IMR-90 (cell line): ENCODE measurements around the gene NEURL1B. TPM values are rescaled to one million over a fixed set of nuclear protein-coding genes. Genes with fewer than 3 reads are reported as not detected.
A peak's percentile ranks its signal among the peaks of the same experiment; 100 is the strongest.

Experiments used
- ATAC-seq: fragments of 200-7000 bp; cut with Tn5 transposase; 2 replicates; pipeline ENCODE4 v1.9.1; 2020; ENCODE audit warnings: low read depth, mild to moderate bottlenecking, moderate library complexity
- BruUV-seq: library from RNA; stranded (reverse); fragments of 400-500 nt; replicated peaks from 2 replicates; lab custom pipeline; 2021; lab: Mats Ljungman, UMichigan
- CTCF ChIA-PET: fragments of 300-600 bp; formaldehyde crosslinking; extraction: SDS; loops from one replicate; lab custom pipeline; 2021; ENCODE audit warnings: antibody characterized with exemption; lab: Yijun Ruan, JAX
- POLR2A ChIA-PET: fragments of 300-600 bp; sonication (Branson Sonifier 250); formaldehyde crosslinking; loops from one replicate; lab custom pipeline; 2022; ENCODE audit warnings: antibody characterized with exemption; ENCODE audit not compliant: unreplicated experiment; lab: Charles Lee
- DNase-seq: peaks from one replicate; pipeline ENCODE4 v3.0.0; 2013
- H2AFZ ChIP-seq: replicated peaks from 2 replicates; pipeline ENCODE3; 2013; ENCODE audit warnings: low read length, mild to moderate bottlenecking; ENCODE audit not compliant: poor library complexity
- H2AK5ac ChIP-seq: 2 replicates; pipeline ENCODE4 v1.6.1; 2013; ENCODE audit warnings: low read depth, low read length, inconsistent platforms
- H2AK9ac ChIP-seq: replicated peaks from 2 replicates; pipeline ENCODE3; 2013; ENCODE audit warnings: mild to moderate bottlenecking, low read depth, low read length, moderate library complexity; ENCODE audit not compliant: poor library complexity
- H2BK120ac ChIP-seq: 2 replicates; pipeline ENCODE4 v1.6.1; 2013; ENCODE audit warnings: low read depth, low read length, inconsistent platforms
- H2BK15ac ChIP-seq: 3 replicates; pipeline ENCODE4 v1.6.1; 2013; ENCODE audit warnings: low read depth, low read length, inconsistent platforms
- H2BK20ac ChIP-seq: 2 replicates; pipeline ENCODE4 v1.6.1; 2013; ENCODE audit warnings: low read depth, mild to moderate bottlenecking, inconsistent platforms, low read length, moderate library complexity
- H2BK5ac ChIP-seq: 2 replicates; pipeline ENCODE4 v1.6.1; 2013; ENCODE audit warnings: mild to moderate bottlenecking, low read depth, low read length, inconsistent platforms; ENCODE audit not compliant: poor library complexity, severe bottlenecking
- H3K14ac ChIP-seq: replicated peaks from 2 replicates; pipeline ENCODE4 v1.6.1; 2013; ENCODE audit warnings: low read depth, low read length, inconsistent platforms
- H3K18ac ChIP-seq: 2 replicates; pipeline ENCODE4 v1.6.1; 2013; ENCODE audit warnings: low read depth, low read length, control low read depth
- H3K23ac ChIP-seq: 2 replicates; pipeline ENCODE4 v1.6.1; 2013; ENCODE audit warnings: low read depth, low read length, inconsistent platforms
- H3K27ac ChIP-seq: 2 replicates; pipeline ENCODE4 v1.5.1; 2013; ENCODE audit warnings: mild to moderate bottlenecking, control low read depth, low read length; ENCODE audit not compliant: insufficient read depth
- H3K27me3 ChIP-seq: 2 replicates; pipeline ENCODE4 v1.6.1; 2013; ENCODE audit warnings: low read length; ENCODE audit not compliant: control insufficient read depth, insufficient read depth
- H3K36me3 ChIP-seq: 2 replicates; pipeline ENCODE4 v1.6.1; 2013; ENCODE audit warnings: low read length, mixed read lengths; ENCODE audit not compliant: control insufficient read depth, insufficient read depth
- H3K4ac ChIP-seq: 2 replicates; pipeline ENCODE4 v1.6.1; 2013; ENCODE audit warnings: low read depth, low read length, inconsistent platforms
- H3K4me1 ChIP-seq: 2 replicates; pipeline ENCODE4 v1.6.1; 2013; ENCODE audit warnings: low read length, mixed read lengths; ENCODE audit not compliant: control insufficient read depth, insufficient read depth
- H3K4me2 ChIP-seq: 2 replicates; pipeline ENCODE4 v1.6.1; 2013; ENCODE audit warnings: low read depth, mild to moderate bottlenecking, control low read depth, low read length, moderate library complexity
- H3K4me3 ChIP-seq: 2 replicates; pipeline ENCODE4 v1.5.1; 2013; ENCODE audit warnings: low read depth, mild to moderate bottlenecking, control low read depth, low read length, moderate library complexity; ENCODE audit not compliant: insufficient read depth
- H3K56ac ChIP-seq: 2 replicates; pipeline ENCODE4 v1.6.1; 2013; ENCODE audit warnings: low read length, inconsistent platforms; ENCODE audit not compliant: insufficient read depth; ENCODE audit errors: extremely low read depth
- H3K79me1 ChIP-seq, 2 experiments: 2 replicates each; pipeline ENCODE4 v1.6.1; 2013; ENCODE audit warnings: low read length in 2 of 2, inconsistent platforms in 1 of 2, low read depth in 1 of 2
- H3K9ac ChIP-seq: 2 replicates; pipeline ENCODE4 v1.6.1; 2013; ENCODE audit warnings: low read depth, low read length, control low read depth
- H3K9me1 ChIP-seq: 2 replicates; pipeline ENCODE4 v1.6.1; 2013; ENCODE audit warnings: low read length, inconsistent platforms; ENCODE audit not compliant: insufficient read depth
- H3K9me3 ChIP-seq: 2 replicates; pipeline ENCODE4 v1.6.1; 2013; ENCODE audit warnings: low read length; ENCODE audit not compliant: control insufficient read depth, insufficient read depth
- H4K20me1 ChIP-seq: 2 replicates; pipeline ENCODE4 v1.6.1; 2013; ENCODE audit warnings: low read length, inconsistent platforms; ENCODE audit not compliant: insufficient read depth
- H4K5ac ChIP-seq: 2 replicates; pipeline ENCODE4 v1.6.1; 2013; ENCODE audit warnings: mild to moderate bottlenecking, low read depth, low read length, control low read depth
- H4K8ac ChIP-seq, 2 experiments: 2 replicates each; pipeline ENCODE4 v1.6.1; 2013; ENCODE audit warnings: low read depth in 2 of 2, low read length in 2 of 2, control low read depth in 1 of 2, inconsistent platforms in 1 of 2
- H4K91ac ChIP-seq: 2 replicates; pipeline ENCODE4 v1.6.1; 2013; ENCODE audit warnings: low read depth, low read length, inconsistent platforms; ENCODE audit not compliant: insufficient read depth
- CEBPB ChIP-seq: IDR thresholded peaks from 2 replicates; pipeline ENCODE4 v1.6.1; 2012; ENCODE audit warnings: low read depth, low read length, improper control_type of control experiment
- FOS ChIP-seq: fragments of 150-350 bp; IDR thresholded peaks from 2 replicates; pipeline ENCODE4 v1.6.1; 2016; ENCODE audit warnings: low read depth, low read length
- MAFK ChIP-seq: IDR thresholded peaks from 2 replicates; pipeline ENCODE4 v1.6.1; 2012; ENCODE audit warnings: low read depth, low read length, improper control_type of control experiment
- MXI1 ChIP-seq: IDR thresholded peaks from 2 replicates; pipeline ENCODE4 v1.6.1; 2012; ENCODE audit warnings: low read depth, mild to moderate bottlenecking, low read length, moderate library complexity, borderline replicate concordance
- POLR2A ChIP-seq: IDR thresholded peaks from 2 replicates; pipeline ENCODE4 v1.6.1; 2012; ENCODE audit warnings: mild to moderate bottlenecking, low read depth, low read length
- RAD21 ChIP-seq: IDR thresholded peaks from 2 replicates; pipeline ENCODE4 v1.6.1; 2012; ENCODE audit warnings: low read length, improper control_type of control experiment
- RCOR1 ChIP-seq: IDR thresholded peaks from 2 replicates; pipeline ENCODE4 v1.6.1; 2012; ENCODE audit warnings: mild to moderate bottlenecking, low read length, improper control_type of control experiment; ENCODE audit not compliant: insufficient replicate concordance
- RFX5 ChIP-seq: IDR thresholded peaks from 2 replicates; pipeline ENCODE4 v1.8.0; 2012; ENCODE audit warnings: low read depth, mild to moderate bottlenecking, low read length, moderate library complexity
- SMC3 ChIP-seq: fragments of 150-350 bp; IDR thresholded peaks from 2 replicates; pipeline ENCODE4 v1.6.1; 2016; ENCODE audit warnings: low read depth, mild to moderate bottlenecking, antibody characterized with exemption, low read length, moderate library complexity
- WGBS, 2 experiments: methylation state at CpG; one replicate each; pipeline versions ENCODE4 v1.1.5 to v1.1.7; 2013; ENCODE audit warnings: missing lambda C conversion rate in 2 of 2; ENCODE audit not compliant: insufficient read length in 1 of 2; ENCODE audit errors: extremely low coverage in 2 of 2; 5-methylcytosine and 5-hydroxymethylcytosine counted together
- dilution Hi-C: fragments of 300-500 bp; cut with HindIII; formaldehyde crosslinking; loops from one replicate; pipeline ENCODE4 v1.14.3; 2018; ENCODE audit warnings: low sequenced_read_pairs; ENCODE audit not compliant: unreplicated experiment
- in situ Hi-C: fragments of 300-500 bp; cut with MboI; formaldehyde crosslinking; loops from 3 replicates; pipeline ENCODE4 v1.14.3; 2019; ENCODE audit warnings: low sequenced_read_pairs, inconsistent platforms, mixed read lengths
- intact Hi-C: fragments of 100-400 bp; cut with micrococcal nuclease; formaldehyde crosslinking; loops from 2 replicates; pipeline ENCODE4 v1.10.0; 2022
- polyA plus RNA-seq, 3 experiments: library from polyadenylated mRNA; depleted of rRNA; stranded (reverse); fragments of >200 nt; gene quantifications; 2 replicates each; pipeline ENCODE4 v1.2.3, GENCODE V29; 2012; ENCODE audit warnings: low replicate concordance in 1 of 3
- total RNA-seq: library from RNA; depleted of rRNA; stranded (reverse); fragments of >200 nt; gene quantifications from 2 replicates; pipeline ENCODE4 v1.2.3, GENCODE V29; 2012

Gene NEURL1B
- total and polyA plus RNA-seq, 2 of the 4 experiments (the other 2 are of a cell fraction) = 1.8 to 2.8 TPM

DNA sequence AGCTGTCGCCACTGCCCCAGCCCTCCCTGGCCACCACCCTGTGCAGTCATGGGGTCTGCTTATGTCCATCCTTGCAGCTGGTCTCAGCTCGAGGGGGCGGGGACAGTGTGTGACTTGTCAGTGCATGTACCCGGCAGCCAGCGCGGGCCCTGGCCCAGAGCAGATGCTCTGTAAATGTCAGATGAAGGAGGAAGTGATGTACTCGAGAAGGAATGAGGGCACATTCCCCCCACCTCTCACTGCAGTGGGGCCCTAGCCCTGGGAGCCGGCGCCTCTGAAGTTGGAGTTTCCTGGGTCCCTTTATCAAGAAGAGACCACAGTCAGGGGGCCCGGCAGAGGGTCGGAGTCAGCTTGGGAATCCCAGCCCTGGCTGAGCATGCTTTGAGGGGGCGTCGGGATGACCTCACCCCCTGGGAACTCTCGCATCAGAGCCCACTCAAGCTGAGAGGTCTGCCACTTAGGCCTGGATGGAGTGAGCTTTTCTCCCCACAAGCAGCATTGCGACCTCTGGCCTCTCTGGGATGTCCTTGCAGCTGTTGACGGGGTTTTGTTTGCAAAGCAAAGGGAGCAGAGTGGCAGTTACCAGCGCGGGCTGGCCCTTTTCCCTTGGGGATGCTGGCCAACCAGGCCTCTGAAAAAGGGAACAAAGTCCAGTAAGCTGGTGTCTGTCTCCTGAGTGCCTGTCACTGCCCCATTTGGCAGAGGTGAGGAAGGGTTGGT, 19.0 kb downstream of the NEURL1B start (continued):
- TF ChIP-seq MXI1 (peak; percentile 70; the same call in 1 of the 2 replicates), CEBPB (no peak), SMC3 (no peak; the same call in 1 of the 2 replicates)

DNA sequence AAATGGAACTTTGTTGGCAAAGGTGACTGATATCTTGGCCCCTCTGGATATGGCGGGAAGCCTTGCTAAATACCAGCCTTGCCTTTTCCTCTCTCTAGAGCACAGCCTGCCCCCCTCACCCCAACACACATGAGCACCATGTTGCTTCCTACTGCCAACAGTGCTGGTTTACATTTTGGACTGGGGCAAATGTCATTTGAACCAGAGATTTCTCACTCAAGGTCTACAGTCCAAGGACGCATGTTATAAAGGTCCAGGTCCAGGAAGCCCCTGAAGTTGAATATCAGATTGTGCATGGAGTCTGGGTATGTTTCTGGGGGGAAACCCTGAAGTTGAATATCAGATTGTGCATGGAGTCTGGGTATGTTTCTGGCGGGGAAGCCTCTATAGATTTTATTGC, 19.9 kb downstream of the NEURL1B start:
- no peak overlapping the region for H3K9ac ChIP-seq
- peak overlapping the region; percentile 4 for H2AFZ ChIP-seq
- TF ChIP-seq RFX5 = no peak
- no peak for TF ChIP-seq SMC3
- TF ChIP-seq RAD21 = no peak
- no peak for TF ChIP-seq MXI1
- no peak for TF ChIP-seq POLR2A
- no peak for TF ChIP-seq FOS
- no peak for TF ChIP-seq MAFK
- TF ChIP-seq RCOR1 = no peak
- no peak overlapping the region for H3K4me3 ChIP-seq
- peak overlapping the region; percentile 57; the same call in 2 of the 3 replicates for H2BK15ac ChIP-seq
- H3K14ac ChIP-seq = peak overlapping the region; percentile 48
- ATAC-seq = no peak
- 100% methylated on average over 1 of the region's 3 CpGs; no CpG with 5 or more reads in 1 of the 2 experiments for WGBS, 2 experiments
- no peaks in the 10 kb centered on the region for H3K9me3 ChIP-seq
- ChIA-PET CTCF (interaction anchor here (1.3 kb wide), 1 partner anchor 11 kb away, joined by 4 read pairs; no protein-coding TSS in a partner anchor), POLR2A (no interaction called here)
- no peaks in the 10 kb centered on the region; the same call in 1 of the 2 replicates for H3K36me3 ChIP-seq
- in situ Hi-C loops = no loop called here
- peak overlapping the region; percentile 94 for H2AK5ac ChIP-seq
- H3K4me1 ChIP-seq = peaks cover 47% of the 10 kb centered on the region
- peak overlapping the region; percentile 73 for H2AK9ac ChIP-seq
- peaks cover 25 to 66% of the 10 kb centered on the region in 2 experiments; a peak in 3 of 4 replicates for H3K79me1 ChIP-seq
- no peak overlapping the region for H3K56ac ChIP-seq
- H3K18ac ChIP-seq = peak overlapping the region; percentile 65
- peak overlapping the region; percentile 94 for H2BK120ac ChIP-seq
- H4K5ac ChIP-seq = peak overlapping the region; percentile 82
- DNase-seq = no peak
- peak overlapping the region; percentile 43 for H2BK5ac ChIP-seq
- peaks cover 33% of the 10 kb centered on the region for H3K9me1 ChIP-seq
- no peaks in the 10 kb centered on the region for H3K27me3 ChIP-seq
- no peaks in the 10 kb centered on the region for H4K20me1 ChIP-seq
- peak overlapping the region; percentile 97 for H3K4ac ChIP-seq
- dilution Hi-C loops = no loop called here
- H4K91ac ChIP-seq = peak overlapping the region; percentile 87
- peak overlapping the region; percentile 91 for H2BK20ac ChIP-seq
- H3K27ac ChIP-seq = peak overlapping the region; percentile 91
- H4K8ac ChIP-seq = peak overlapping the region; percentile 45 to 94
- peak overlapping the region; percentile 69; the same call in 1 of the 2 replicates for H3K23ac ChIP-seq
- intact Hi-C loops = loop anchor here (5.0 kb wide), 1 partner anchor 36 kb away; no protein-coding TSS in a partner anchor
- BruUV-seq = no TSS peak
- H3K4me2 ChIP-seq = no peak overlapping the region
